Chondrocyte (in vitro differentiated cells): ENCODE results near the gene RAVER1. TPM values are rescaled to one million over a fixed set of nuclear protein-coding genes. Genes with fewer than 3 reads are reported as not detected.
"Not testable (repeated sequence)": the region's sequence is repeated elsewhere in the genome, so short reads cannot be mapped to it uniquely, and the experiment has no call there.

Experiments
- DNase-seq: peaks from one replicate; pipeline ENCODE4 v3.0.0; 2021; ENCODE audit warnings: mixed read lengths, low spot score
- H3K27ac Mint-ChIP-seq: one replicate; pipeline ENCODE4 v1.8.0; 2021; ENCODE audit warnings: mild to moderate bottlenecking, moderate library complexity, mixed read lengths; ENCODE audit not compliant: unreplicated experiment
- H3K27me3 Mint-ChIP-seq: 2 replicates; pipeline ENCODE4 v1.8.0; 2021; ENCODE audit warnings: low read depth, mixed read lengths
- H3K36me3 Mint-ChIP-seq: 2 replicates; pipeline ENCODE4 v1.8.0; 2021; ENCODE audit warnings: low read depth, mixed read lengths
- H3K4me1 Mint-ChIP-seq: 2 replicates; pipeline ENCODE4 v1.8.0; 2021; ENCODE audit warnings: low read depth, mild to moderate bottlenecking, mixed read lengths
- H3K4me3 Mint-ChIP-seq: one replicate; pipeline ENCODE4 v1.8.0; 2021; ENCODE audit warnings: mild to moderate bottlenecking, moderate library complexity, mixed read lengths; ENCODE audit not compliant: unreplicated experiment
- H3K9me3 Mint-ChIP-seq: 2 replicates; pipeline ENCODE4 v1.8.0; 2021; ENCODE audit warnings: low read depth, mixed read lengths
- CTCF ChIP-seq: fragments of 200-600 bp; sonication (generic); IDR thresholded peaks from 2 replicates; pipeline ENCODE4 v1.5.0; 2021; ENCODE audit warnings: antibody characterized with exemption, mild to moderate bottlenecking, moderate library complexity
- long read RNA-seq: library from polyadenylated mRNA; stranded (forward); transcript quantifications from one replicate; pipeline ENCODE4 v2.0.0, GENCODE V29; 2021
- total RNA-seq: library from RNA; stranded (reverse); gene quantifications from 3 replicates; pipeline ENCODE4 v1.2.1, GENCODE V29; 2021

Gene RAVER1
- total RNA-seq, result 32.3 to 38.2 TPM (median 33.0 TPM) in 3 replicates
- long read RNA-seq, transcript RAVER1-208 (13 exons, 3,501 nt), result major isoform, 43 of 57 reads
- long read RNA-seq, partial matches to known transcripts, result 7 of 57 reads
- long read RNA-seq, other reads (novel, unspliced or antisense), result 7 of 57 reads

GRCh38 chr19:10332965-10333757, at the start of gene RAVER1:
TSS of gene RAVER1 (minus strand) at chr19:10333529. CDS start at chr19:10333507, 22 bp downstream.
- TF ChIP-seq CTCF, result peak; percentile 11
- H3K27me3 Mint-ChIP-seq, result no peaks in the 10 kb centered on the region
- peak within 1 kb of the TSS; percentile 99 for H3K27ac Mint-ChIP-seq
- H3K4me3 Mint-ChIP-seq, result peak within 1 kb of the TSS; percentile 94
- DNase-seq, result peak; percentile 99
- peaks cover 28% of the 10 kb centered on the region for H3K4me1 Mint-ChIP-seq
- H3K9me3 Mint-ChIP-seq, result no peaks in the 10 kb centered on the region
- H3K36me3 Mint-ChIP-seq, result peaks cover 4% of the 10 kb centered on the region

DNA sequence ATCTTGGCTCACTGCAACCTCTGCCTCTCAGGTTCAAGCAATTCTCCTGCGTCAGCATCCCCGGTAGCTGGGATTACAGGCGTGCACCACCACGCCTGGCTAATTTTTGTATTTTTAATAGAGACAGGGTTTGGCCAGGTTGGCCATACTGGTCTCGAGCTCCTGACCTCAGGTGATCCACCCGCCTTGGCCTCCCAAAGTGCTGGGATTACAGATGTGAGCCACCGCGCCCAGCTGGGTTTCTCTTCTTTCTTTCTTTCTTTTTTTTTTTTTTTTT, 49.8 kb upstream of the RAVER1 start:
- not testable (repeated sequence) for H3K27ac Mint-ChIP-seq

GRCh38 chr19:10380313-10381102, 47.2 kb upstream of the RAVER1 start, which contains the start of gene TYK2:
TSS of gene TYK2 (minus strand) at chr19:10380572. CDS start at chr19:10378406, 2,166 bp downstream.
- no peak for DNase-seq
- TF ChIP-seq CTCF, result peak; percentile 25
- Mint-ChIP-seq H3K27me3 (no peaks in the 10 kb centered on the region), H3K36me3 (peaks cover 6% of the 10 kb centered on the region), H3K4me1 (peaks cover 17% of the 10 kb centered on the region), H3K4me3 (peak within 1 kb of the TSS; percentile 92), H3K9me3 (no peaks in the 10 kb centered on the region), H3K27ac (peak within 1 kb of the TSS; percentile 92)

More for the DNA sequence above, 49.8 kb upstream of the RAVER1 start:
- peaks cover 17% of the 10 kb centered on the region for H3K4me1 Mint-ChIP-seq
- not testable (repeated sequence) for H3K4me3 Mint-ChIP-seq, H3K36me3 Mint-ChIP-seq, H3K9me3 Mint-ChIP-seq, DNase-seq, H3K27me3 Mint-ChIP-seq

DNA sequence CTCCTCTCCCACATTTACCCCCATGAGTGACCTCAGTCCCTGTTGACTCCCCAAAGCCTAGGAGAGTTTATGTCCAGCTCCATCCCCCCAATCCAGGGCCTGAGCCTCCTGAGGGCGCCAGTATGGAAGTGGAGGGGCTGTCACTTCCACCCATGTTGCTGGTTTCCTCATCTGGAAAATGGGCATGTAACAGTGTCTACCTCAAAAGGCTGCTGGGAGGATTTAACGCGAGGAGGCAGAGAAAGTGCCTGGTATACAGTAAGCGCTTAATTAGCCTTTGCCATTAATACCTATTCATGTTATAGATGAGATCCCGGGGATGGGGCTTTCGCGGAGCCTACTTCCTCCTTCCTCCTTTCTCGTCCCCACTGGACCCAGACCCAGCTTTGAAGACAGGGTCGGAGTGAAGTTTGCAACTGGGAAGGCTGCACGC, 46.6 kb upstream of the RAVER1 start:
- Mint-ChIP-seq H3K4me3 (peak overlapping the region; percentile 92), H3K27me3 (no peaks in the 10 kb centered on the region), H3K9me3 (no peaks in the 10 kb centered on the region), H3K4me1 (peaks cover 17% of the 10 kb centered on the region), H3K27ac (peak overlapping the region; percentile 92), H3K36me3 (peaks cover 8% of the 10 kb centered on the region)
- DNase-seq, result no peak
- TF ChIP-seq CTCF, result no peak

DNA sequence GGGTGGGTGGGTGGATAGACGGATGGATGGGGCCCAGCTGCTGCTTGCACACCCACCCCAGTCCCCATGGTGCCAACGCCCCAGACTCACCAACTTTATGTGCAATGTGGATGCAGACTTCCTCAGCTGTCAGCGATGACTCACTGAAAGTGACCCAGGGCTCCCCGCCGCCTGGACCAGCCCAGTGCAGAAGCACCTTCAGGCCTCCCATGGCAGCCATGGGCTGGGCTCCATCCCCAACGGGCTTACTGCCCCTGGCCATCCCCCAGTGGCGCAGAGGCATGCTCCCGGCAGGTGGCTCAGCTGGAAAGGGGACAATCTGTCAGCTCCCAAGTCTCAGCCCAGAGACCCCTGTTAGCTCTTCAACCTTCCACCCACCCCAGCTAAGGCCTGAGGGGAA, 44.8 kb upstream of the RAVER1 start:
- Mint-ChIP-seq H3K4me1 (peaks cover 17% of the 10 kb centered on the region), H3K9me3 (no peaks in the 10 kb centered on the region), H3K4me3 (no peak overlapping the region), H3K27me3 (no peaks in the 10 kb centered on the region), H3K27ac (no peak overlapping the region), H3K36me3 (peaks cover 14% of the 10 kb centered on the region)
- no peak for TF ChIP-seq CTCF
- no peak for DNase-seq

DNA sequence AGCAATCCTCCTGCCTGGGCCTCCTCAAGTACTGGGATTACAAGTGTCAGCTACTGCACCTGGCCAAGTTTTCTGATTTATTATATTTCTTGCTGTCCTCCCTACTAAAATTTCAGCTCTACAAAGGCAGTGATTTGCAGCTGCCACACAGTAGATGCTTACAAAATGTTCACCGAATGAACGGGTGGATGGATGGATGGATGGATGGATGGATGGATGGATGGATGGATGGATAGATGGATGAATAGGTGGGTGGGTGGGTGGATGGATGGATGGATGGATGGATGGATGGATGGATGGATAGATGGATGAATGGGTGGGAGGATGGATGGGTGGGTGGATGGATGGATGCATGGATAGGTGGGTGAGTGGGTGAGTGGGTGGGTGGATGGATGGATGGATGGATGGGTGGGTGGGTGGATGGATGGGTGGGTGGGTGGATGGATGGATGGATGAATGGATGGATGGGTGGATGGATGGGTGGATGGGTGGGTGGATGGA, 43.9 kb upstream of the RAVER1 start:
- peaks cover 14% of the 10 kb centered on the region for H3K36me3 Mint-ChIP-seq
- DNase-seq, H3K9me3 Mint-ChIP-seq, H3K27ac Mint-ChIP-seq, H3K27me3 Mint-ChIP-seq, H3K4me3 Mint-ChIP-seq: not testable (repeated sequence)
- H3K4me1 Mint-ChIP-seq, result peaks cover 17% of the 10 kb centered on the region
